ENCODE data around the gene ZNHIT2. TPM values are rescaled to one million over a fixed set of nuclear protein-coding genes. Genes with fewer than 3 reads are reported as not detected.
A peak's percentile ranks its signal among the peaks of the same experiment; 100 is the strongest.

Gene ZNHIT2
- total and polyA plus RNA-seq, 2 of the 8 experiments (the other 6 are each of a cell fraction or from before 2014, with no cell fraction given), result 13.0 to 16.1 TPM

DNA sequence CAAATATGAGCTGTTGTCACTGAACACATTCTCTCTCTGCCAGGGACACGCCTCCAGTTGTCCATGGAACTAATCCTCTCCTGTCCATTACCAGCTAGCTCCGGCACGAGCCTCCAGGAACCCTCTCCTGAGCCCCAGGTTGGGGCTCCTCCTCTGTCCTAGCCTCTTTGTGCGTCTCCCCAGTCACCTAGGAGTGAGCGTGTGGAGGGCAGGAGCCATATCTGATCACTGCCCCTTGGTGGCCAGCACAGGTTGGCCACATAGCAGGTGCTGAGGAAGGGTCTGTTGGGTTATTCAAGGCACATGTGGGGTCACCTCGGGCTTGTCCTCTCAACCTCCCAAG is 14.4 kb upstream of the ZNHIT2 start:
- H3K36me3 ChIP-seq (ENCODE audit: control insufficient read depth in 2 of 4, insufficient read depth in 4 of 4, low read length in 3 of 4), result peaks cover 14 to 43% (median 35%) of the 10 kb centered on the region in 4 experiments; a peak in 7 of 8 replicates

More for the DNA sequence above, 14.4 kb upstream of the ZNHIT2 start:
- Histone ChIP-seq H3K4me1 (replicated peaks in 1 of 4; ENCODE audit: control insufficient read depth in 3 of 4, insufficient read depth in 4 of 4, low read length in 3 of 4) (peaks cover 0 to 13% (median 7%) of the 10 kb centered on the region in 4 experiments; a peak in 6 of 7 replicates), H2BK5ac (ENCODE audit: low read depth, low read length) (no peak overlapping the region), H3K18ac (ENCODE audit: extremely low read depth, low read length) (no peak overlapping the region), H3K9ac (replicated peaks in 1 of 4; ENCODE audit: extremely low read depth in 1 of 4, low read depth in 3 of 4, low read length in 3 of 4) (no peak overlapping the region), H2AFZ (ENCODE audit: low read length) (no peak overlapping the region), H4K91ac (replicated peaks; ENCODE audit: insufficient read length, low read length) (no peak overlapping the region), H2BK12ac (ENCODE audit: low read depth, low read length) (no peak overlapping the region), H2AK5ac (ENCODE audit: low read depth, low read length) (no peak overlapping the region), H3K4me3 (ENCODE audit: extremely low read depth in 1 of 4, insufficient read depth in 2 of 4, low read depth in 3 of 4, low read length in 4 of 4) (no peak overlapping the region), H3K14ac (ENCODE audit: insufficient read length) (no peak overlapping the region), H3K27ac (ENCODE audit: low read depth, low read length) (no peak overlapping the region), H4K20me1 (replicated peaks in 1 of 2; ENCODE audit: control insufficient read depth in 1 of 2, insufficient read depth in 2 of 2, low read length in 2 of 2) (peaks cover 0 to 14% of the 10 kb centered on the region in 2 experiments), H3K27me3 (replicated peaks in 1 of 4; ENCODE audit: control insufficient read depth in 3 of 4, extremely low read depth in 1 of 4, insufficient read depth in 3 of 4, low read length in 3 of 4) (no peaks in the 10 kb centered on the region), H3K79me2 (ENCODE audit: control insufficient read depth in 1 of 2, insufficient read depth in 2 of 2, low read length in 2 of 2) (peaks cover 0 to 15% of the 10 kb centered on the region in 2 experiments; a peak in 1 of 4 replicates), H3K56ac (replicated peaks; ENCODE audit: insufficient read length, low read depth, low read length) (no peak overlapping the region), H3K9me3 (ENCODE audit: insufficient read depth in 2 of 2, low read depth in 1 of 2, low read length in 1 of 2) (no peaks in the 10 kb centered on the region), H4K8ac (ENCODE audit: extremely low read depth, insufficient read depth, low read length) (peak overlapping the region; percentile 9; the same call in 1 of the 2 replicates), H3K79me1 (ENCODE audit: low read depth, low read length) (peaks cover 3% of the 10 kb centered on the region; the same call in 1 of the 2 replicates), H3K4ac (replicated peaks; ENCODE audit: insufficient read length, low read depth, low read length) (no peak overlapping the region), H2BK120ac (replicated peaks; ENCODE audit: low read depth, low read length) (no peak overlapping the region), H3K23ac (ENCODE audit: insufficient read length) (no peak overlapping the region), H3K23me2 (ENCODE audit: low read depth, low read length) (peaks cover 14% of the 10 kb centered on the region), H4K5ac (ENCODE audit: insufficient read length, low read depth, low read length) (no peak overlapping the region), H2BK15ac (ENCODE audit: low read length) (no peak overlapping the region), H2BK20ac (ENCODE audit: low read length) (no peak overlapping the region), H3K4me2 (ENCODE audit: insufficient read depth in 1 of 2, low read depth in 2 of 2, low read length in 2 of 2) (no peak overlapping the region)
- no peak for TF ChIP-seq RAD21 (IDR thresholded peaks at IDR 0.05 in 1 of 2, conservative IDR thresholded peaks at IDR 0.05 in 1 of 2; ENCODE audit: low read depth in 2 of 2, low read length in 2 of 2)
- no peak for TF ChIP-seq CBX5 (IDR thresholded peaks at IDR 0.05; ENCODE audit: low read depth, low read length)
- TF ChIP-seq TBP (IDR thresholded peaks at IDR 0.05; ENCODE audit: low read depth, low read length), result no peak
- no peak for TF ChIP-seq SIX5 (IDR thresholded peaks at IDR 0.05; ENCODE audit: low read depth, low read length)
- TF ChIP-seq FOSL1 (IDR thresholded peaks at IDR 0.05; ENCODE audit: insufficient read depth, low read depth, low read length), result no peak
- TF ChIP-seq MAFK (IDR thresholded peaks at IDR 0.05; ENCODE audit: low read depth, low read length), result no peak
- TF ChIP-seq EGR1 (IDR thresholded peaks at IDR 0.05; ENCODE audit: borderline replicate concordance, low read depth, low read length), result no peak
- CTCF ChIA-PET (ENCODE audit: partially characterized antibody), result interaction anchor here (0.8 to 9.5 kb wide), 6 partner anchors 10 to 284 kb away, joined by 3 to 71 read pairs (median 4); partner anchors contain the start of genes FAU, MRPL49 and TM7SF2
- WGBS, 2 experiments (ENCODE audit: extremely low coverage in 1 of 2, insufficient coverage in 1 of 2, insufficient read length in 1 of 2, insufficient replicate concordance in 2 of 2, low coverage in 1 of 2, low lambda C conversion rate in 2 of 2, missing lambda C conversion rate in 1 of 2), result 94% methylated on average over 6 of the region's 6 CpGs; no CpG with 5 or more reads in 1 of the 2 experiments
- POLR2A ChIA-PET (ENCODE audit: partially characterized antibody), result interaction anchor here (1.0 to 15.8 kb wide), 2 partner anchors 16 to 37 kb away, joined by 3 to 305 read pairs; partner anchors contain the start of genes FAU, MRPL49, TM7SF2 and ZNHIT2
- DNase-seq (ENCODE audit: low read depth in 1 of 2, low spot score in 2 of 2), result no peak
- FAIRE-seq, result no peak
